NCI-H2196 (cell line): ENCODE data around the gene ERC1.

ENCODE experiments used
- DNase-seq: peaks from one replicate; lab custom pipeline; 2025; ENCODE audit not compliant: unreplicated experiment; lab: John Stamatoyannopoulos, UW

ERC1 gene

DNA sequence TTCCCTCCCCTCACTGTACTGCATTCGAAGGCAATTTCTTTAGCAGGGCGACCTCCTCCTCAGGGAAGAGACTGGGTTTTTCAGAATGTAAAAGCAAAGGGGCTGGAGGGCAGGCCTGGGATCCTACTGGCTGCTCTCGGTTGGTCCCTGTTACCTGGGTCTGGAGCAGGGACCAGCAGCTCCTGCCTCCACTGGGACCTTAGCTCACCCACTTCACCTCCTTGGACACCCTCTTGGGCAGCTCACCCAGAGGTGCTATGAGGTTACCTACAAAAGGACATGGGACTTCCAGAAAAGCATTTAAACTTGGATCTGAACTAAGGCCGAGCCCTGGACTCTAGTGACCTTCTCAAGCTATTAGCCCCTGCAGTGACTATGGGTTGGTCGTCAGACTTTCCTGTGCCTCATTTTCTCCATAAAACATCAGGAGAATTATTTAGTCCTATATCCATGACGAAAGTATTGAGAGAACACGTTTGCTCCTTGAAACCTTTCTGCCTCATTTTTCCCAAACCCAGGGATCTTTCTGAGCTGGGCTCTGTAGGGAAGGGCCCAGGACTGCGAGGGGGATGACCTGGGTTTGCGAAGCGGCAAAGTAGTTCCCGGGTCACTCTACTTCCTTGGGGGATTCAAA, 538.3 kb downstream of the ERC1 start:
- DNase-seq = no peak

- DNase-seq = no peak
These were observed 539.0 kb downstream of the ERC1 start for GRCh38 chr12:1529862-1530591.

- no peak for DNase-seq
These were observed 539.6 kb downstream of the ERC1 start for GRCh38 chr12:1530592-1531152.

GRCh38 chr12:1531153-1531653, 540.2 kb downstream of the ERC1 start:
- no peak for DNase-seq

GRCh38 chr12:1531654-1532374, 540.8 kb downstream of the ERC1 start:
- DNase-seq = no peak

DNA sequence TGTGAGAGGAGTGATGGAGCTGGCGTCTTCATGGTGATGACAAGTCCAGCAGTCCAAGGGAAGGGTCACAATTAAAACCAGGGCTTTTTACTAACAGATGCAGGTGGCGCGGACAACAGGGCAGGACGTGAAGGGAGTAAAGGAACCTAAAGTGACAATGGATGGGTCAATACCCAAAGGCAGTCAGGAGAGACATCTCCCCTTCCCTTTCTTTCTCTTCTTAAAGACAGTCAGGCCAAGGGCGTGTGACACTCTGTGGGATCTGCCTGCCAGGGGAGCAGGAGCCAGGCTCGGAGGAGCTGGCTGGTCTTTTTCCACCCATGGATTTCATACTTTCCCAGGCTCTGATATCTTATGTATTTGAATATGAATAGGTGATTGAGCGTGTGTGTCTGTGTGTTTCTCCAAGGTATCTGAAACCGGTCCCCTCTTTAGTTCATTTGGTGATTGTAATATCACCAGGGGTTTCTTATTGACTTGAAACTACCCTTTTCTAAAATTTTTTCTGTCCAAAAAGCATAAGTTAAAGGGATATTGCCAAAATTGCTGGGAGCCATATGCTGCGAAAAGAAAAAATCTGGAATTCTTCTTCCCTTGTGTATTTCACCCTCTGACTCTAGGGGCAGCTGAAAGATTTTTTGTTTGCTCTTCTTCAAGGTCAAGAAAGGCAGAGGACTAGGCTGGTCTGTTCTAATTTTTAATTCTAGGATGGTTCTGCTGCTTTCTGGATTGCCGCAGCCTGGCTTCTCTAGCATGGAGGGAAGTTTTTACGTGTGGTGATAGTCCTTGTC, 541.5 kb downstream of the ERC1 start:
- DNase-seq = no peak

DNA sequence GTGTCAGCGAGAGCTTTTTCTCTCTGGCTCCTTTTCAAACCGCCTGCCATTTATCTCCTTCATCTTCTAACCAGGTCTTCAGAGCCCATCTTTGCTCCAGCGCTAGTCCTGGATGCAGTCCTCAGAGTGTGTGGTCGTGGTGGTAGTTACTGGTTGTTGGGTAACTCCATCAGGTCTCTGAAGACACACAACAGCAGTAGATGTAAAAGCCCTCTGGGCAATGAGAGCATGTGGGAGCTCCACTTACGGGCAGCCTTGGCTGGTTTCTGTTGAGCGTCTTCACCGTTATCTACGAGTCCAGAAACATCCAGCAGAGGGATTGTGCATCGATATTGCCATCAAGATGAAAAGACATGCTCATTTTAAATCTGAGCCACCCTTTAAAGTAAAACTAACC, 542.2 kb downstream of the ERC1 start:
- DNase-seq = no peak

DNA sequence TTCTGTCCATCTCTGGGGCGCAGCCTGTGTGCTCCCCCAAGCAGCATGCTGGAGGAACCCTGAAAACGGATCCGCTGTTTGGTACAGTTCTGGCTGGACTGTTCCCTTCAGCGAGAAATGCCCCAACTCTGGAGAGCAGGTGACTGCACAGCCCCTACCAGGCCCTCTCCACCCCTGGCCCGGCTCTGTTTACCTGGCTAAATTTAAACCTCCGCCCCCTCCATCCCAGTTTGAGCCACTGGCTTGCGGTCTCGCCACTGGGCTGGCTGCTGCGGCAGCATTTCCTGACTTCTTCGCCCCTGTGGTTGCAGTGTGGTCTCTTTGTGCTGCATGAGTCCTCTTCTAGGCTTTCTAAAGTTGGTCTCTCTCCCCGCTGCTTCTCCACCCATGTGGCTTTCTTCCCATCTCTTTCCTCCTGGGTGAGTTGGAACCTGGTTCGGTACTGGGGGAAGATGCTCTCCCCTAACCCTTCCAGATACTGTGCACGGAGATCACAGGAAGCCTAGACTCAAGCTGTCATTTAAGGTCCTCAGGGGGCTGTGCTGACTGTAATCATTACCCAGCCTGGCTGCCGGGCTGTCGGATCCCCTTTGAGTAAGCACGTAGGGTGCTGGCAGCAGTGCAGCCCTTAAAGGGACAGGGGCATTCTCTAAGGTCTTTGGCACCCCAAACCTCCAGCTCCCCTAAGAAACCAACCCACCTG, 542.7 kb downstream of the ERC1 start:
- no peak for DNase-seq

DNA sequence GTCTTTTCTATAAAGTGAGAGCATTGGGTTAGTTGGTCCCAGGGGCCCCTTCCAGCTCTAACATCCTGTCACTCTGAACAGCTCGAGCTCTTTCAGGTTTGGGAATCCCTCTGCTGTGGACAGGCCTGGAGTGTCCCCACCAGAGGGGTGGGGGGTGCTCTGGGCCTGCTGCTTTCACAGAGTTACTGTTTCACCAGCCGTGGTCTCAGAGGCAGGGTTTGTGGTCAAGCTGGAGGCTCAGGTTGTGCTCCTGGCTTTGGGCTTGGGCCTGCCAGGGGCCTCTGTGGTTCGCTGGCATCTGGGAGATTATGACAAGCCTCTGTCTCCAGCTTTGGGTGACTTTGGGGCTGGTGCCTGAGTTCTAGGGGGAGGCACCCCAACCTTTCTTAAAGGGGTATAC, 543.7 kb downstream of the ERC1 start:
- no peak for DNase-seq

DNA sequence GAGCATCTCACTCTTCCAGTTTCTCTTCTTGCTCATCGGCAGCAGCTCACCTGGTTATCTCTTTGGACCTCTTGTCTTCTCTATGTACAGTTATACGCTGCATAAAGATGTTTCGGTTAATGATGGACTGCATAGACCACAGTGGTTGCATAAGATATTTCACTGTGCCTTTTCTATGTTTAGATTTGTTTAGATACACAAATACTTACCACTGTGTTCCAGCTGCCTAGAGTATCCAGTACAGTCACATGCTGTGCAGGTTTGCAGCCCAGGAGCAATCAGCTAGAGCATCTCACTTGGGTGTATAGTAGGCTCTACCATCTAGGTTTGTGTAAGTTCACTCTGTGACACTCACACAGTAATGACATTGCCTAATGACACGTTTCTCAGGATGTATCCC, 545.8 kb downstream of the ERC1 start:
- DNase-seq = no peak

DNA sequence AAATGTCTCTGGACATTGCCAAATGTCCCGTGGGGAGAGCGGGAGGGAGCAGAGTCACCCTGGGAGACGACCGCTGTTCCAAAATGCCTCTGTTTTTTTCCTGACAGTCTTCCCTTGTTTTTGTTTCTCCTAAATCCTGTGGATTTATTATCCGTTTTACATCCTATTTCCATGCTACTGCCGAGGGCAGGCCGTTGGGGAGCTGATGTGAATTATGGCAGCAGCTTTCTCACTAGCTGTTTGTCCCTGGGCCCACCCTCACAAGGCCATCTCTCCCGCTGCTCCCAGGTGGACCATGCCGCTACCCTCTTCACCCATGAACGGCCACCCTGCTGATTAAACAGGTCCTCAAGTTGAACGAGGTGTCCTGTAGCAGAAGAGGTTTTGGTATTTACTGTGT, 548.1 kb downstream of the ERC1 start:
- no peak for DNase-seq

- no peak for DNase-seq
These were observed 549.7 kb downstream of the ERC1 start for GRCh38 chr12:1540690-1541089.

GRCh38 chr12:1542599-1542998, 551.6 kb downstream of the ERC1 start:
- DNase-seq = no peak

DNA sequence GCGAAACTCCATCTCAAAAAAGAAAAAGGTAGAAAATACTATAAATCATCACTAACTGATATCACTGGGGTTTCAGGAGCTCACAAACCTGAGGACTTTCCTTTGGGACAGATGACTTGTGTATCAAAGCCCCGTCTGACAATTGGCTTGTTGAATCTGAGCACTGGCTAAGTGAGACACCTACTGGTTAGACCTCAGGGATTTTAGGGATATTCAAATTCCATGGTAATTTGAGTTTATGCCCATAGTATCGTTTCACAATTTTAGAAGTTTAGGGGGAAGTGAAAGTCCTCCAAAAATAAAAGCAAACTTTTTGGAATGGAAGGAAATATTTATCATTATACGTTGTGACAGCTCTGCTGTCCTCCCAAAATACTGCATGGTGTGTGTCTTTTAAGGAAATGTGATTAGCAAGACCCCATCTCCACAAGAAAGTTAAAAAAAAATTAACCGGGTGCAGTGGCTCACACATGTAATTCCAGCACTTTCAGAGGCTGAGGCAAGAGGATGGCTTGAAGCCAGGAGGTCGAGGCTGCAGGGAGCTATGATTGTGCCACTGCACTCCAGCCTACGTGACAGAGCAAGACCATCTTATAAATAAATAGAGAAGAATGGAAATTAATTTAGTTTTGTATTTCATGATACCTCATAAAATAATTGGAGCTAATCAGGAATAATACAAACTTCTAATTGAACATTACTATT, 554.1 kb downstream of the ERC1 start:
- no peak for DNase-seq
